GM12801 (cell line): ENCODE measurements around the gene SLC24A3.

Source experiments
- TF ChIP-seq, protein P1 (sequence below): IDR thresholded peaks from one replicate; pipeline ENCODE4 v1.5.1; 2011; ENCODE audit warnings: control low read depth; ENCODE audit not compliant: insufficient read length; ENCODE audit errors: extremely low read depth

SLC24A3 gene

DNA sequence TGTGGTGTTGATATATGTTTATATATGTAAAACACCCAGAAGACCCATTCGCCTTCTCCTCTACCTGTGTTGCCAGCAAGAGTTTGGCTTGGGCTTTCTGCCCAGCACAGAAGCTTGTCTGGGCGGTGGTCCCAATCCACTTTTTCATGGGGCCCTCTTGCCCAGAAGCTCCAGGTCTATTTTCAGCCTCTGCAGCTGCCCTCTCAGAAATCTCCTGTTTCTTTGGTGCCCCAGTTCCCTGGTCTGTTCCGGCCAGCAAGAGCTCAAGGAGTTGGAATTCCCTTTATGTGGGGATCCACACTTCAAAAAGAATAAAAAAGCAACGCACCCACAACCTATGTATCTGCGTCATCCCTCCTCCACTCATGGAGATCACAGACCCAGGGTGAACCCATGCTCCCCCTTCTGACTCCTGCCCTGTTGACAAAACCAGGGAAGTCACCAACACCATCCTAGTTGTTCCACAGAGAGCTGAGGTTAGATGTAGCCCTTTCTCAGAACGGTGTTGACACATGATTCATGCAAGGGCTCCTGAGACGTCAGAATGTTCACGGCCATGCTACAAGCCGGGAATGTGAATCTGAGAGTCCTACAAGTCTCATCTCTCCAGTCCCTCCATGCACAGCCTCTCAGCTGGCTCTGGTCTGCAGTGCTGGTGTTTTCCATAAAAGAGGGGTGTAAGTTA is 388.8 kb downstream of the SLC24A3 start:
- TF ChIP-seq, protein P1, sequence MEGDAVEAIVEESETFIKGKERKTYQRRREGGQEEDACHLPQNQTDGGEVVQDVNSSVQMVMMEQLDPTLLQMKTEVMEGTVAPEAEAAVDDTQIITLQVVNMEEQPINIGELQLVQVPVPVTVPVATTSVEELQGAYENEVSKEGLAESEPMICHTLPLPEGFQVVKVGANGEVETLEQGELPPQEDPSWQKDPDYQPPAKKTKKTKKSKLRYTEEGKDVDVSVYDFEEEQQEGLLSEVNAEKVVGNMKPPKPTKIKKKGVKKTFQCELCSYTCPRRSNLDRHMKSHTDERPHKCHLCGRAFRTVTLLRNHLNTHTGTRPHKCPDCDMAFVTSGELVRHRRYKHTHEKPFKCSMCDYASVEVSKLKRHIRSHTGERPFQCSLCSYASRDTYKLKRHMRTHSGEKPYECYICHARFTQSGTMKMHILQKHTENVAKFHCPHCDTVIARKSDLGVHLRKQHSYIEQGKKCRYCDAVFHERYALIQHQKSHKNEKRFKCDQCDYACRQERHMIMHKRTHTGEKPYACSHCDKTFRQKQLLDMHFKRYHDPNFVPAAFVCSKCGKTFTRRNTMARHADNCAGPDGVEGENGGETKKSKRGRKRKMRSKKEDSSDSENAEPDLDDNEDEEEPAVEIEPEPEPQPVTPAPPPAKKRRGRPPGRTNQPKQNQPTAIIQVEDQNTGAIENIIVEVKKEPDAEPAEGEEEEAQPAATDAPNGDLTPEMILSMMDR: no peak

DNA sequence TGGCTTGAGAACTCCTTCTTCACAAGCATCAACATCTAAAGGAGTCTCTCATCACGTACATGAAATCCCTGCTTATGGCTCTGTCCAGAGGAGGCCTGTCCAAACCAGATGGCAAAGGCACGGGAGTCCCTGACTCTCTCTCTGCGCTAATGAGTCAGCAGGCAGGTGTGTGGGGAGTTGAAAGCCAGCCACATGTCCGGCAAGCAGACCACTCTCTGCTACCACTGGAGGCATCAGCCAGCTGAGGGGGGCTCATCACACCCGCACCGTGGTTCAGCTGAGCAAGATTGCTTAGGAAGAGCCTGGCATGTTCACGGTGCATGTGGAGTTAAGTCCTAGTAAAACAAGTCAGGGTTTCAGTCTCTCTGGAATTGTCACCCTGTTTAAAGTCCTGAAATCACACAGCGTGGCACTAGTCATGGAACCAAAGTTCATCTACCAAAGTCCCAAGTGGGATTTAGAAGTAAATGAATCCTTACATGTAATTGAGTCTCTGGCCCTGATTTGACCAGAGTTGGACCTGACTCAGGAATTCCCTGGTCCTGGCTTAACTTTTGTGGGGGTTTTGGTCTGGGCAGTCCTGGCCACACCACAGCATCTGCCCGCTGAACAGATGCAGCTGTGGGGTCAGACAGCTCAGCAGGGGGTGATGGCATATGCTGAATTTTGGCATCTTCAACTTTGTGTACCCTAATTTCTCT is 390.4 kb downstream of the SLC24A3 start:
- TF ChIP-seq, protein P1: no peak

DNA sequence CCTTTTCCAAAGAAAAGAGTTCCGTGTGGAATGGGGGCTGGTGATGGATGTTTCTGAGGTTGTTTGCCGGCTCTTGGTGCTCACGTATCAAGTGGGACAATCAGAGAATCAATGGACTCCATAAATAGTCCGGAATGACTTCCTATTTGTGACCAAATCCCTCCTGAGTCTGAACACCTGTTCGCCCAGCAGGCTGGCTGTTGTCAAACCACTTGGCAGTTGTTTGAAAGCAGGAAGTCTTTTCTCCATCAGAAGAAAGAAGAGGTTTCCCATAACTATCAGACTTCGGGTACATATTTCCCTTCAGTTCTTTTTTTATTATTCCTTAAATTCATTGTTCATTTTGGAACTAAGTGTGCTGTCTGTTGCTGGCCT is 390.9 kb downstream of the SLC24A3 start:
- TF ChIP-seq, protein P1: no peak

DNA sequence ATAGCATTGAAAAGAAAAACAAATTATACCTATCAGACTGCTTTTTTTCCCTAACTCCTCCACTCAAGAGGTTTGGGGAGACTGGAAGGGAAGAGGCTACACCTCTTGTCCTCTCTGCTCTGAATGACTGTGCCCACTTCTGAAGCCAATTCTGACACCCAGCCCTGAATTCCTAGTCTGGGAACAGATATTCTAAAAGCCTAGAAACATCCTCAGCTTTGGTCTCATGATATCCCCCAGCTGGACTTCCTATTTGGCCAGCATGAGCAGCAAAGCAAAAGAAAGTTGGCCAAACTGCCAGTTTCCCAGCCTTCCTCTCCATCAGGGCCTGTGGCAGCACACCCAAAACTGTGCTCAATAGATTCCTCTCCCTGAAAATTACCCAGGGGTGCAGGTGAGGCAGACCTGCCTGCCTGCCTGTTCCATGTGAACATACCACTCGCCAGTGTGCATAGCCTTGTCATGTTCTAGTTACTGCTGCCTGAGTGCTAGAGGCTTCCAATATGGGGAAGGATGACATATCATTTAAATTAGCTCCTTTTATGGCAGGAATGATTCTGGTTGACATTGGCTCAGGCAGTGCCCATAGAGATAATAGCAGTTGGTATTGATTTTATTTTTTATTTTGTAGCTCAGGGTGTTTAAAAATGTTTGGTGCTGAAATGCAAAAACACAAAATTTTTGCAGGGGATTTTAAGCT is 393.5 kb downstream of the SLC24A3 start:
- TF ChIP-seq, protein P1: no peak

DNA sequence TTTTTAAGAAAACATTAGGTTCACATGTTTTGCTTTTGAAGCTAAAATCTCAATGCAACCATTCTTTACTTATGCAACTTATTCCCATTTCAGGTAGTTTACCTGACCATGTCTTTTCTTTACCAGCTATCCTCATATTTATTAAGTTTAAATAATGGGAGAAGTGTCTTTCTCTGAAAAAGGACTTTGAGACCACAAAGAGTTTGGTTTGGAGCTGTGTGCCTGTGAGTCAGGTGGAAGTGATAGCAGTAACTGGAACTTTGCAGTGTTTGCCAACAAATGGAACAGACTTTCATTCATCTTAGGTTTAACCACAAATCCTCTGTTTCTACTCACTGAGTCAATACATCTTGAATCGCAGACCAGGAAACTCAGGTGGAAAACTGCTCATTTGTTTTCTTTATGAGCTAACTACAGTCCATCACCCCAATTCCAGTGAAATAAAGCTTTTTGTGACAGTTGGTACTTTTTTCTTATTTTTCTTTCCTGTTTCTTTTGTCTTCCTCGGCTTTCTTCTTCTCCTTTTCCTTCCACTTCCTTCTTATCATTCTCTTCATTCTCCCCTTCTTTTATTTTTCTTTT is 397.3 kb downstream of the SLC24A3 start:
- TF ChIP-seq, protein P1: no peak

DNA sequence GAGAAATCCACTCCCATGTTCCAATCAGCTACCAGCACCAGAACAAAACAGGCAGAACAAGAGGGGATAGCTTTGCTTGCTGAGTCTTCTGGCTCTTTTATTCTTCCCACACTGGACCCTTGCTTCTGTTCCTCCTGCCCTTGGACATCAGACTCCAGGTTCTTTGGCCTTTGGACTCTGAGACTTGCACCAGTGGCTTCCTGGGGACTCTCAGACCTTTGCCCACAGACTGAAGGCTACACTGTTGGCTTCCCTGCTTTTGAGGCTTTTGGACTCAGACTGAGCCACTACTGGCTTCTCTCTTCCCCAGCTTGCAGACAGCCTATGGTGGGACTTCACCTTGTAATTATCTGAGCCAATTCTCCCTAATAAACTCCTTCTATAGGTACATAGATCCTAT is 403.2 kb downstream of the SLC24A3 start:
- TF ChIP-seq, protein P1: no peak

DNA sequence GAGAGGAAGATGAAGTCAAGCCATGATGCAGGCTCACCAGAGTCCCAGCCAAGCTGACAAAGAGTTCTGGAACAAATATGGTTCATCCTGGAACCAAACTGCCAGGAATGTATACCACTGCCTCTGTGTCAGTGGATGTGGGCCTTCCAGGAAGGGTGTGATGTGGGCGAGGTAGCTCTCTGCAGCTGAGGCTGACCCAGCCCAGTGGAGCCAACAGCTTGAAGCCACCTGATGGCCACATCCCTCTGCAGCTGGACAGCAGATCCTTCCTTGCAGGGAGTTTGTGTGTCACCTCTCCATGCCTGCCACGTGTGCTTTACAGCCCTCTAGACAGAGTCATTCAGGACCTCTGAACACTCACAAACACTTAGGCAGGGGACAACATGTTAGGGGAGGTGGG is 403.6 kb downstream of the SLC24A3 start:
- TF ChIP-seq, protein P1: no peak
